H1 (cell line): ENCODE results near the gene C1QTNF7. TPM values are rescaled to one million over a fixed set of nuclear protein-coding genes. Genes with fewer than 3 reads are reported as not detected.

Experiments used
- CTCF ChIA-PET: fragments of 300-600 bp; sonication (Branson Sonifier 250); formaldehyde crosslinking; loops from one replicate; lab custom pipeline; 2021; ENCODE audit not compliant: partially characterized antibody; lab: Charles Lee
- POLR2A ChIA-PET: fragments of 300-600 bp; sonication (Branson Sonifier 250); formaldehyde crosslinking; loops from one replicate; lab custom pipeline; 2021; ENCODE audit warnings: inconsistent platforms; ENCODE audit not compliant: partially characterized antibody; lab: Charles Lee
- DNase-seq, 2 experiments: peaks; one replicate each; pipeline versions ENCODE4 v3.0.0 to v3.0.0-alpha.2; 2010 to 2022; ENCODE audit warnings: low spot score in 2 of 2, low read depth in 1 of 2, mixed read lengths in 1 of 2
- FAIRE-seq: peaks from 2 replicates; lab custom pipeline; 2011; peaks lifted over from hg19 to GRCh38; lab: Jason Lieb, UNC
- H2AFZ ChIP-seq: 2 replicates; pipeline ENCODE4 v1.8.1; 2012; ENCODE audit warnings: low read length, inconsistent platforms
- H2AK5ac ChIP-seq: 2 replicates; pipeline ENCODE4 v1.6.1; 2013; ENCODE audit warnings: low read depth, low read length
- H2BK120ac ChIP-seq: replicated peaks from 2 replicates; pipeline ENCODE3; 2013; ENCODE audit warnings: low read depth, low read length, inconsistent platforms
- H2BK12ac ChIP-seq: 2 replicates; pipeline ENCODE4 v1.6.1; 2013; ENCODE audit warnings: low read depth, low read length
- H2BK15ac ChIP-seq: 2 replicates; pipeline ENCODE4 v1.6.1; 2013; ENCODE audit warnings: low read length
- H2BK20ac ChIP-seq: 2 replicates; pipeline ENCODE4 v1.6.1; 2013; ENCODE audit warnings: low read length
- H2BK5ac ChIP-seq: 2 replicates; pipeline ENCODE4 v1.6.1; 2013; ENCODE audit warnings: low read depth, low read length
- H3K14ac ChIP-seq: 2 replicates; pipeline ENCODE4 v1.6.1; 2013; ENCODE audit warnings: inconsistent platforms; ENCODE audit not compliant: insufficient read length
- H3K18ac ChIP-seq: 2 replicates; pipeline ENCODE4 v1.6.1; 2013; ENCODE audit warnings: low read length; ENCODE audit errors: extremely low read depth
- H3K23ac ChIP-seq: 2 replicates; pipeline ENCODE4 v1.6.1; 2013; ENCODE audit warnings: inconsistent platforms; ENCODE audit not compliant: insufficient read length
- H3K23me2 ChIP-seq: 2 replicates; pipeline ENCODE4 v1.6.1; 2013; ENCODE audit warnings: low read depth, low read length
- H3K27ac ChIP-seq: 2 replicates; pipeline ENCODE4 v1.6.1; 2011; ENCODE audit warnings: low read depth, low read length, inconsistent platforms
- H3K27me3 ChIP-seq, 4 experiments: replicated peaks in 1 of 4; 1 replicate in 1 of 4; 2 replicates in 3 of 4; pipeline versions ENCODE4 v1.6.1 to v1.8.1; 2011 to 2013; ENCODE audit warnings: low read length in 3 of 4, mild to moderate bottlenecking in 3 of 4, inconsistent platforms in 2 of 4, mixed read lengths in 2 of 4, moderate library complexity in 1 of 4; ENCODE audit not compliant: control insufficient read depth in 3 of 4, insufficient read depth in 3 of 4; ENCODE audit errors: extremely low read depth in 1 of 4
- H3K36me3 ChIP-seq, 4 experiments: 2 replicates each; pipeline versions ENCODE4 v1.6.1 to v1.8.1; 2011 to 2013; ENCODE audit warnings: mild to moderate bottlenecking in 4 of 4, low read length in 3 of 4, moderate library complexity in 2 of 4, control low read depth in 1 of 4, inconsistent platforms in 1 of 4; ENCODE audit not compliant: insufficient read depth in 4 of 4, control insufficient read depth in 2 of 4
- H3K4ac ChIP-seq: replicated peaks from 2 replicates; pipeline ENCODE3; 2013; ENCODE audit warnings: low read length, low read depth, mixed read lengths, inconsistent platforms; ENCODE audit not compliant: insufficient read length
- H3K4me1 ChIP-seq, 4 experiments: replicated peaks in 1 of 4; 1 replicate in 1 of 4; 2 replicates in 3 of 4; pipeline versions ENCODE4 v1.6.1 to v1.8.1; 2011 to 2013; ENCODE audit warnings: low read length in 3 of 4, inconsistent platforms in 2 of 4, mixed read lengths in 1 of 4; ENCODE audit not compliant: insufficient read depth in 4 of 4, control insufficient read depth in 3 of 4
- H3K4me2 ChIP-seq, 2 experiments: 2 replicates each; pipeline versions ENCODE4 v1.6.1 to v1.8.1; 2011 to 2013; ENCODE audit warnings: low read depth in 2 of 2, low read length in 2 of 2, control low read depth in 1 of 2, inconsistent platforms in 1 of 2, mild to moderate bottlenecking in 1 of 2; ENCODE audit not compliant: insufficient read depth in 1 of 2
- H3K4me3 ChIP-seq, 4 experiments: fragments of 200-600, 300-600 bp in 1 of 4; sonication (generic), shearing (Covaris generic), sonication (Bioruptor Twin) in 1 of 4; 2 replicates each; pipeline versions ENCODE4 v1.5.1 to v1.8.1; 2011 to 2016; ENCODE audit warnings: low read length in 4 of 4, low read depth in 3 of 4, control low read depth in 2 of 4, inconsistent platforms in 2 of 4, mild to moderate bottlenecking in 2 of 4, mixed read lengths in 1 of 4, moderate library complexity in 1 of 4; ENCODE audit not compliant: insufficient read depth in 2 of 4; ENCODE audit errors: extremely low read depth in 1 of 4
- H3K56ac ChIP-seq: replicated peaks from 2 replicates; pipeline ENCODE3; 2013; ENCODE audit warnings: low read depth, mild to moderate bottlenecking, mixed read lengths, low read length, inconsistent platforms; ENCODE audit not compliant: insufficient read length
- H3K79me1 ChIP-seq: 2 replicates; pipeline ENCODE4 v1.6.1; 2013; ENCODE audit warnings: low read depth, low read length, control low read depth
- H3K79me2 ChIP-seq, 2 experiments: 2 replicates each; pipeline versions ENCODE4 v1.6.1 to v1.8.1; 2012 to 2013; ENCODE audit warnings: low read length in 2 of 2, mild to moderate bottlenecking in 2 of 2, inconsistent platforms in 1 of 2; ENCODE audit not compliant: insufficient read depth in 2 of 2, control insufficient read depth in 1 of 2
- H3K9ac ChIP-seq, 4 experiments: replicated peaks in 1 of 4; 1 replicate in 1 of 4; 2 replicates in 3 of 4; pipeline versions ENCODE4 v1.6.1 to v1.8.1; 2011 to 2013; ENCODE audit warnings: low read depth in 3 of 4, low read length in 3 of 4, control low read depth in 2 of 4, mild to moderate bottlenecking in 2 of 4, moderate library complexity in 2 of 4, inconsistent platforms in 1 of 4; ENCODE audit errors: extremely low read depth in 1 of 4
- H3K9me3 ChIP-seq, 2 experiments: 2 replicates each; pipeline versions ENCODE4 v1.6.1 to v1.8.1; 2012 to 2013; ENCODE audit warnings: mild to moderate bottlenecking in 2 of 2, moderate library complexity in 2 of 2, control low read depth in 1 of 2, inconsistent platforms in 1 of 2, low read depth in 1 of 2, low read length in 1 of 2, mixed read lengths in 1 of 2; ENCODE audit not compliant: insufficient read depth in 2 of 2
- H4K20me1 ChIP-seq, 2 experiments: replicated peaks in 1 of 2; 2 replicates each; pipeline versions ENCODE3 to v1.8.1; 2011 to 2013; ENCODE audit warnings: inconsistent platforms in 2 of 2, low read length in 2 of 2, mild to moderate bottlenecking in 1 of 2; ENCODE audit not compliant: insufficient read depth in 2 of 2, control insufficient read depth in 1 of 2
- H4K5ac ChIP-seq: 2 replicates; pipeline ENCODE4 v1.6.1; 2013; ENCODE audit warnings: low read length, low read depth, mixed read lengths, inconsistent platforms; ENCODE audit not compliant: insufficient read length
- H4K8ac ChIP-seq: 2 replicates; pipeline ENCODE4 v1.8.0; 2013; ENCODE audit warnings: mild to moderate bottlenecking, moderate library complexity, low read length, inconsistent platforms; ENCODE audit not compliant: insufficient read depth; ENCODE audit errors: extremely low read depth
- H4K91ac ChIP-seq: replicated peaks from 2 replicates; pipeline ENCODE3; 2013; ENCODE audit warnings: low read length, mixed read lengths, inconsistent platforms; ENCODE audit not compliant: insufficient read length
- ASH2L ChIP-seq: fragments of 200-600, 300-600 bp; sonication (generic); IDR thresholded peaks from one replicate; pipeline ENCODE4 v1.7.1; 2017; ENCODE audit warnings: low read length
- CHD2 ChIP-seq: IDR thresholded peaks from 2 replicates; pipeline ENCODE4 v1.6.1; 2012; ENCODE audit warnings: low read length, improper control_type of control experiment
- CREB1 ChIP-seq: IDR thresholded peaks from 2 replicates; pipeline ENCODE4 v1.6.1; 2012; ENCODE audit warnings: inconsistent platforms
- EP300 ChIP-seq, 2 experiments: IDR thresholded peaks; 1 replicate in 1 of 2; 2 replicates in 1 of 2; pipeline ENCODE4 v1.6.1; 2011 to 2012; ENCODE audit warnings: low read depth in 2 of 2, low read length in 2 of 2, mild to moderate bottlenecking in 2 of 2, borderline replicate concordance in 1 of 2, inconsistent platforms in 1 of 2, moderate library complexity in 1 of 2
- GTF2F1 ChIP-seq: IDR thresholded peaks from 2 replicates; pipeline ENCODE4 v1.6.1; 2012; ENCODE audit warnings: low read depth, low read length, improper control_type of control experiment, borderline replicate concordance
- HDAC6 ChIP-seq: IDR thresholded peaks from one replicate; pipeline ENCODE4 v1.7.1; 2012; ENCODE audit warnings: low read depth, mild to moderate bottlenecking, inconsistent platforms, low read length, moderate library complexity
- KDM1A ChIP-seq: fragments of 200-600, 300-600 bp; sonication (generic); IDR thresholded peaks from 2 replicates; pipeline ENCODE4 v1.7.1; 2016; ENCODE audit warnings: mild to moderate bottlenecking, low read length, borderline replicate concordance
- NANOG ChIP-seq: IDR thresholded peaks from 2 replicates; pipeline ENCODE4 v1.6.1; 2011; ENCODE audit warnings: low read length, low read depth, mild to moderate bottlenecking, inconsistent platforms; ENCODE audit not compliant: insufficient read depth, poor library complexity, severe bottlenecking
- NRF1 ChIP-seq: IDR thresholded peaks from 2 replicates; pipeline ENCODE4 v1.6.1; 2011; ENCODE audit warnings: mild to moderate bottlenecking, low read depth, low read length, improper control_type of control experiment
- POLR2A ChIP-seq, 2 experiments: IDR thresholded peaks; 1 replicate in 1 of 2; 2 replicates in 1 of 2; pipeline ENCODE4 v1.6.1; 2011; ENCODE audit warnings: low read depth in 2 of 2, low read length in 2 of 2, mild to moderate bottlenecking in 2 of 2; ENCODE audit errors: control extremely low read depth in 1 of 2
- RFX5 ChIP-seq: IDR thresholded peaks from 2 replicates; pipeline ENCODE4 v1.6.1; 2011; ENCODE audit warnings: low read depth, low read length, improper control_type of control experiment, borderline replicate concordance
- SIN3A ChIP-seq, 2 experiments: IDR thresholded peaks in 1 of 2; conservative IDR thresholded peaks in 1 of 2; 2 replicates each; pipeline ENCODE4 v1.6.1; 2011 to 2012; ENCODE audit warnings: low read length in 2 of 2, improper control_type of control experiment in 1 of 2, low read depth in 1 of 2, mild to moderate bottlenecking in 1 of 2
- SIX5 ChIP-seq: IDR thresholded peaks from 2 replicates; pipeline ENCODE4 v1.6.1; 2011; ENCODE audit warnings: mild to moderate bottlenecking, low read depth, low read length
- SP2 ChIP-seq: IDR thresholded peaks from 2 replicates; pipeline ENCODE4 v1.6.1; 2012; ENCODE audit warnings: mild to moderate bottlenecking, low read length, inconsistent platforms
- TAF1 ChIP-seq: IDR thresholded peaks from 2 replicates; pipeline ENCODE4 v1.6.1; 2011; ENCODE audit warnings: mild to moderate bottlenecking, low read depth, low read length
- YY1 ChIP-seq: IDR thresholded peaks from 2 replicates; pipeline ENCODE4 v1.6.1; 2011; ENCODE audit warnings: low read depth, mild to moderate bottlenecking, low read length
- WGBS, 2 experiments: shearing (Covaris generic) in 1 of 2; methylation state at CpG; one replicate each; pipeline versions ENCODE4 v1.1.6 to v1.1.7; 2013 to 2015; ENCODE audit warnings: low lambda C conversion rate in 2 of 2, mixed read lengths in 2 of 2, inconsistent platforms in 1 of 2, low coverage in 1 of 2, missing lambda C conversion rate in 1 of 2; ENCODE audit not compliant: insufficient replicate concordance in 2 of 2, insufficient coverage in 1 of 2, insufficient read length in 1 of 2; ENCODE audit errors: extremely low coverage in 1 of 2, missing lambda C conversion rate in 1 of 2; 5-methylcytosine and 5-hydroxymethylcytosine counted together
- polyA plus RNA-seq, 7 experiments: library from polyadenylated mRNA; depleted of rRNA in 3 of 7; stranded (reverse) in 5 of 7; unstranded in 2 of 7; fragments of >200 nt in 5 of 7; fragments of 200-250 nt in 2 of 7; gene quantifications; 1 replicate in 5 of 7; 2 replicates in 1 of 7; 4 replicates in 1 of 7; pipeline versions ENCODE4 v1.2.1 to v1.2.3, GENCODE V29; 2011 to 2013; ENCODE audit warnings: missing spikeins in 2 of 7, mixed read lengths in 2 of 7
- total RNA-seq: library from RNA; stranded (reverse); fragmentation: NEBNext Ultra II Directional; extraction: Animal tissue kit (Norgen Biotek cat#: 25700); gene quantifications from 2 replicates; pipeline ENCODE4 v1.2.1, GENCODE V29; 2021

C1QTNF7 gene
- total and polyA plus RNA-seq, 2 of the 8 experiments (the other 6 are each of a cell fraction or from before 2014, with no cell fraction given), result not detected

DNA sequence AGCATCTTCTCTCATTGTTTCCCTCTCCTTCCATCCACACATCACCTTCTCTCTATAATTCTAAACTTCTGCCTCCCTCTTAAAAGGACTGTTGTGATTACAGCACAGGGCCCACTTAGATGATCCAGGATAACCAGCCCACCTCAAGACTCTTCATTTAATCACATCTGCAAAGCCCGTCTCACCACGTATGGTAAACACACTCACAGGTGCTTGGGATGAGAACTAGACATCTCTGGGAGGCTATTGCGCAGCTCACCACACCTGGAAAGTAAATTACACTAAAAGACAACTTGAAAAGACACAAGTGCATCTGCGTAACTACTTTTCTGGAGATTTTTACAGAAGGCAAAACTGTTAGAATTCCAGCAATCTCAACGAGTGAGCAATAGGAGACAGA, 15.4 kb upstream of the C1QTNF7 start:
- ChIA-PET CTCF (interaction anchor here (1.0 to 1.7 kb wide), 2 partner anchors 43 to 45 kb away, joined by 3 to 5 read pairs; no protein-coding TSS in a partner anchor), POLR2A (no interaction called here)
- H2BK12ac ChIP-seq, result no peak overlapping the region
- no peak overlapping the region for H3K9ac ChIP-seq
- H2BK5ac ChIP-seq, result no peak overlapping the region
- H3K23me2 ChIP-seq, result no peaks in the 10 kb centered on the region
- H3K18ac ChIP-seq, result no peak overlapping the region
- H3K27ac ChIP-seq, result no peak overlapping the region
- no peak overlapping the region for H4K8ac ChIP-seq
- no peak overlapping the region for H2BK20ac ChIP-seq
- no peak overlapping the region for H3K4me2 ChIP-seq
- no peak overlapping the region for H2BK15ac ChIP-seq
- H3K4ac ChIP-seq, result no peak overlapping the region
- no peaks in the 10 kb centered on the region for H3K36me3 ChIP-seq
- H4K91ac ChIP-seq, result no peak overlapping the region
- no peak overlapping the region for H2AFZ ChIP-seq
- no peaks in the 10 kb centered on the region for H3K79me1 ChIP-seq
- no peaks in the 10 kb centered on the region for H3K9me3 ChIP-seq
- H2BK120ac ChIP-seq, result no peak overlapping the region
- H3K23ac ChIP-seq, result no peak overlapping the region
- H4K20me1 ChIP-seq, result no peaks in the 10 kb centered on the region
- no peak overlapping the region for H3K56ac ChIP-seq
- FAIRE-seq, result no peak
- no peak overlapping the region for H4K5ac ChIP-seq
- H3K79me2 ChIP-seq, result no peaks in the 10 kb centered on the region
- 85% methylated on average over 5 of the region's 5 CpGs; no CpG with 5 or more reads in 1 of the 2 experiments for WGBS, 2 experiments
- no peak overlapping the region for H2AK5ac ChIP-seq
- DNase-seq, result no peak
- no peak overlapping the region for H3K4me3 ChIP-seq
- no peaks in the 10 kb centered on the region for H3K4me1 ChIP-seq
- H3K27me3 ChIP-seq, result no peaks in the 10 kb centered on the region
- H3K14ac ChIP-seq, result no peak overlapping the region
- TF ChIP-seq RFX5, result no peak
- no peak for TF ChIP-seq NANOG
- TF ChIP-seq CHD2, result no peak
- no peak for TF ChIP-seq SIX5
- no peak for TF ChIP-seq KDM1A
- TF ChIP-seq EP300 (IDR thresholded peaks at IDR 0.05; ENCODE audit: borderline replicate concordance in 1 of 2, low read depth in 2 of 2, low read length in 2 of 2), result no peak
- TF ChIP-seq SIN3A (conservative IDR thresholded peaks at IDR 0.05 in 1 of 2, IDR thresholded peaks at IDR 0.05 in 1 of 2; ENCODE audit: low read depth in 1 of 2, low read length in 2 of 2), result no peak
- TF ChIP-seq TAF1, result no peak
- no peak for TF ChIP-seq NRF1
- no peak for TF ChIP-seq SP2
- no peak for TF ChIP-seq ASH2L
- TF ChIP-seq HDAC6, result no peak
- TF ChIP-seq GTF2F1, result no peak
- TF ChIP-seq POLR2A (IDR thresholded peaks at IDR 0.05; ENCODE audit: control extremely low read depth in 1 of 2, low read depth in 2 of 2, low read length in 2 of 2), result no peak
- TF ChIP-seq CREB1, result no peak
- TF ChIP-seq YY1, result no peak
